HepG2 (cell line): ENCODE measurements around the gene ACOT2. TPM values are rescaled to one million over a fixed set of nuclear protein-coding genes. Genes with fewer than 3 reads are reported as not detected.

Source experiments
- ATAC-seq: fragments of 200-7000 bp; cut with Tn5 transposase; 3 replicates; pipeline ENCODE4 v1.9.1; 2020; ENCODE audit warnings: mild to moderate bottlenecking, moderate library complexity
- BruUV-seq: library from RNA; stranded (reverse); fragments of 400-500 nt; replicated peaks from 2 replicates; lab custom pipeline; 2021; lab: Mats Ljungman, UMichigan
- CTCF ChIA-PET: fragments of 300-600 bp; formaldehyde crosslinking; extraction: SDS; loops from one replicate; lab custom pipeline; 2021; ENCODE audit warnings: low total read pairs, inconsistent platforms, low intra/inter-chr PET ratio; lab: Yijun Ruan, JAX
- POLR2A ChIA-PET: fragments of 350-600 bp; sonication (Branson Sonifier 250); formaldehyde crosslinking; loops from one replicate; lab custom pipeline; 2020; ENCODE audit warnings: antibody characterized with exemption, inconsistent platforms; lab: Yijun Ruan, JAX
- DNase-seq: peaks from one replicate; pipeline ENCODE4 v3.0.0-alpha.2; 2015; ENCODE audit warnings: low spot score
- FAIRE-seq: peaks from 3 replicates; lab custom pipeline; 2011; peaks lifted over from hg19 to GRCh38; lab: Jason Lieb, UNC
- H2AFZ ChIP-seq: one replicate; pipeline ENCODE4 v1.6.1; 2011; ENCODE audit warnings: low read length, inconsistent platforms
- H3K27ac ChIP-seq: fragments of 300-600 bp; 3 replicates; pipeline ENCODE4 v1.8.0; 2011; ENCODE audit warnings: mixed run types, mild to moderate bottlenecking, mixed read lengths, low read length, inconsistent platforms; ENCODE audit not compliant: insufficient read depth; ENCODE audit errors: extremely low read length
- H3K27me3 ChIP-seq, 2 experiments: fragments of 200-600 bp in 1 of 2; 2 replicates in 1 of 2; 3 replicates in 1 of 2; pipeline versions ENCODE4 v1.6.0 to v1.8.0; 2011; ENCODE audit warnings: low read length in 2 of 2, mild to moderate bottlenecking in 2 of 2, moderate library complexity in 2 of 2, inconsistent platforms in 1 of 2; ENCODE audit not compliant: insufficient read depth in 2 of 2, control insufficient read depth in 1 of 2
- H3K36me3 ChIP-seq, 2 experiments: fragments of 200-600 bp in 1 of 2; replicated peaks in 1 of 2; 2 replicates in 1 of 2; 3 replicates in 1 of 2; pipeline versions ENCODE4 v1.5.1 to v1.8.0; 2011; ENCODE audit warnings: low read length in 2 of 2, inconsistent platforms in 1 of 2; ENCODE audit not compliant: insufficient read depth in 2 of 2, control insufficient read depth in 1 of 2
- H3K4me1 ChIP-seq: 2 replicates; pipeline ENCODE4 v1.5.1; 2012; ENCODE audit warnings: low read length, inconsistent platforms; ENCODE audit not compliant: insufficient read depth
- H3K4me2 ChIP-seq: 2 replicates; pipeline ENCODE4 v1.6.0; 2011; ENCODE audit warnings: low read depth, low read length, inconsistent platforms
- H3K4me3 ChIP-seq, 3 experiments: fragments of 200-600 bp in 1 of 3; sonication (generic), shearing (Covaris generic) in 1 of 3; replicated peaks in 1 of 3; 2 replicates each; pipeline ENCODE4 v1.5.1; 2011 to 2016; ENCODE audit warnings: low read length in 3 of 3, inconsistent platforms in 2 of 3, low read depth in 2 of 3, mild to moderate bottlenecking in 2 of 3, control low read depth in 1 of 3, mixed read lengths in 1 of 3; ENCODE audit not compliant: insufficient read depth in 1 of 3
- H3K79me2 ChIP-seq: one replicate; pipeline ENCODE4 v1.6.1; 2011; ENCODE audit warnings: low read length, inconsistent platforms; ENCODE audit not compliant: insufficient read depth
- H3K9ac ChIP-seq: 2 replicates; pipeline ENCODE4 v1.6.0; 2011; ENCODE audit warnings: mild to moderate bottlenecking, low read depth, low read length, inconsistent platforms; ENCODE audit not compliant: insufficient read depth
- H3K9me3 ChIP-seq: 2 replicates; pipeline ENCODE4 v1.5.1; 2012; ENCODE audit warnings: mild to moderate bottlenecking, low read length
- H4K20me1 ChIP-seq: 2 replicates; pipeline ENCODE4 v1.6.0; 2011; ENCODE audit warnings: inconsistent platforms, mild to moderate bottlenecking, low read length, moderate library complexity; ENCODE audit not compliant: insufficient read depth
- CCDC6 ChIP-seq: sonication (generic); formaldehyde crosslinking; IDR thresholded peaks from 2 replicates; pipeline ENCODE4 v1.8.1; 2022; ENCODE audit warnings: mild to moderate bottlenecking, missing genetic modification reagents, moderate library complexity
- ETV6 ChIP-seq: sonication (generic); formaldehyde crosslinking; conservative IDR thresholded peaks from 2 replicates; pipeline ENCODE4 v1.4.0; 2020; ENCODE audit warnings: missing genetic modification reagents
- FOXO1 ChIP-seq: sonication (generic); formaldehyde crosslinking; IDR thresholded peaks from 2 replicates; pipeline ENCODE4 v1.4.0; 2020; ENCODE audit warnings: missing genetic modification reagents
- PAWR ChIP-seq: sonication (generic); formaldehyde crosslinking; IDR thresholded peaks from 2 replicates; pipeline ENCODE4 v1.4.0; 2020; ENCODE audit warnings: missing genetic modification reagents, mild to moderate bottlenecking, borderline replicate concordance
- PITX1 ChIP-seq: sonication (generic); formaldehyde crosslinking; IDR thresholded peaks from 2 replicates; pipeline ENCODE4 v1.5.1; 2020; ENCODE audit warnings: mild to moderate bottlenecking, missing genetic modification reagents
- TAF15 ChIP-seq: fragments of 200-400 bp; formaldehyde crosslinking; IDR thresholded peaks from one replicate; pipeline ENCODE4 v1.6.1; 2018; ENCODE audit warnings: mild to moderate bottlenecking, low read depth, low read length; ENCODE audit not compliant: poor library complexity, severe bottlenecking
- ZNF317 ChIP-seq: sonication (generic); formaldehyde crosslinking; IDR thresholded peaks from 2 replicates; pipeline ENCODE4 v1.5.0; 2020; ENCODE audit warnings: mild to moderate bottlenecking, missing genetic modification reagents
- ZNF619 ChIP-seq: sonication (generic); formaldehyde crosslinking; IDR thresholded peaks from 2 replicates; pipeline ENCODE4 v1.4.0; 2020; ENCODE audit warnings: mild to moderate bottlenecking, missing genetic modification reagents
- ZNF782 ChIP-seq: sonication (generic); formaldehyde crosslinking; IDR thresholded peaks from 2 replicates; pipeline ENCODE4 v1.4.0; 2020; ENCODE audit warnings: missing genetic modification reagents, mild to moderate bottlenecking, borderline replicate concordance
- ZSCAN12 ChIP-seq: sonication (generic); formaldehyde crosslinking; IDR thresholded peaks from 2 replicates; pipeline ENCODE4 v1.9.0; 2021; ENCODE audit warnings: mild to moderate bottlenecking, missing genetic modification reagents
- WGBS: methylation state at CpG from one replicate; pipeline ENCODE4 v1.1.6; 2017; ENCODE audit warnings: low lambda C conversion rate; 5-methylcytosine and 5-hydroxymethylcytosine counted together
- in situ Hi-C: cut with HindIII; loops from 2 replicates; pipeline ENCODE4 v1.10.0; 2017; ENCODE audit warnings: low pct_unique_long_range_greater_than_20kb; ENCODE audit not compliant: extremely low pct_ligation_motif_present
- intact Hi-C: fragments of 100-400 bp; cut with micrococcal nuclease; formaldehyde crosslinking; loops from one replicate; pipeline ENCODE4 v1.10.0; 2022; ENCODE audit not compliant: unreplicated experiment
- polyA plus RNA-seq, 8 experiments: library from polyadenylated mRNA; depleted of rRNA in 3 of 8; stranded (reverse) in 7 of 8; unstranded in 1 of 8; fragments of >200 nt; fragmentation: Illumina TruSeq in 4 of 8; extraction: Trizol in 4 of 8; gene quantifications; 2 replicates each; pipeline versions ENCODE4 v1.2.1 to v1.2.3, GENCODE V29; 2011 to 2016; ENCODE audit warnings: low read depth in 4 of 8, missing spikeins in 1 of 8, mixed read lengths in 1 of 8; ENCODE audit not compliant: insufficient read depth in 1 of 8
- total RNA-seq, 5 experiments: library from RNA; depleted of rRNA; stranded (reverse); fragments of >200 nt; fragmentation: Illumina TruSeq; extraction: Trizol; gene quantifications; 2 replicates each; pipeline ENCODE4 v1.2.3, GENCODE V29; 2016; ENCODE audit warnings: low read depth in 1 of 5
- TF ChIP-seq, protein P1 (sequence below): sonication (generic); formaldehyde crosslinking; IDR thresholded peaks from 2 replicates; pipeline ENCODE4 v1.8.0; 2022; ENCODE audit warnings: missing genetic modification reagents, low read depth, mild to moderate bottlenecking, borderline replicate concordance
- TF ChIP-seq, protein P2 (sequence below): sonication (generic); formaldehyde crosslinking; IDR thresholded peaks from 2 replicates; pipeline ENCODE4 v1.5.1; 2020; ENCODE audit warnings: missing genetic modification reagents, mild to moderate bottlenecking, borderline replicate concordance
- TF ChIP-seq, protein P3 (sequence below): IDR thresholded peaks from 2 replicates; pipeline ENCODE4 v1.6.1; 2016; ENCODE audit warnings: low read depth

Gene ACOT2
- total and polyA plus RNA-seq, 2 of the 13 experiments (the other 11 are each of a cell fraction or from before 2014, with no cell fraction given), result 60.0 to 110 TPM

DNA sequence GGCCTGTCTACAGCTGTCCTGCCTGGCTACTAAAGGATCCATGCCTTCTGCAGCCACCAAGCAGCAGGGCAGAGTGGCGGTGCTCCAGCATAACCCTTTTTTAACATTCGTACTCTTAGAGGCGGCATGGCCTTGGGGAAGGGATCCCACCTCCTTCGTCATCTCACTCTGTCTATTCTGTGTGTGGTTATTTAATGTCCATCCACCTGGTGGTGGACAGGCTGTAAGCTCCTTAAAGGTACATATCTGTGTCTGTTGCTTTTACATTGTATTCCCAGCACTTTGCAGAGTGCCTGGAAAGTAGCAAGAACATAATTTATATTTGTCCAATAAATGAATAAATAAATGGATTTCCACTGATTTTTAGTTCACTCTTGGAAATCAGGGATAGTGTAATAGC is 47.8 kb upstream of the ACOT2 start (continued):
- TF ChIP-seq ZNF317 (CRISPR knock-in tag) (no peak), CCDC6 (no peak), ETV6 (CRISPR knock-in tag) (no peak)
- TF ChIP-seq, protein P1, sequence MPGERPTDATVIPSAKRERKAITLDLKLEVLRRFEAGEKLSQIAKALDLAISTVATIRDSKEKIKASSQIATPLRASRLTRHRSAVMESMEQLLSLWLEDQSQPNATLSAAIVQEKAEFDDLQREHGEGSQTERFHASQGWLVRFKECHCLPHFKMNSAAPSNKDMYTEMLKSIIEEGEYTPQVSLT (CRISPR knock-in tag), result no peak

DNA sequence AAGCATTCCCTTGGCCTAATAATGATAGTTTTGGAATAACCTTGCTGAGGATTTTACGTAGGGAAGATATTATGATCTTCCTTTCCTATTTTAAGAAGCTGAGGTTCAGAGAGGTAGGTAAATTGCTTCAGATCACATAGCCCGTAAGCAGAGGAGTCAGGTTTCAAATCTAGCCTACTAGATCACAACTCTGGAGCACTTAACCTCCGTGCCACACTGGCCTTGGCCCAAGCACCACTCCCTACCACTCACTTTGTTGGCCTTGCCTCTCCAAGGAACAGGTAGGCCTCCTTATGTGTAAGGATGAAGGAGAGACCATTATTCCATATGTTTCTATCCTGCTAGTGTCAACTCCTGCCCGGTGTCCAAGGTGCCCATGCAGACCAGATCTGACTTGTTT is 44.5 kb upstream of the ACOT2 start:
- Histone ChIP-seq H4K20me1 (no peaks in the 10 kb centered on the region), H3K27me3 (no peaks in the 10 kb centered on the region), H3K4me1 (peaks cover 34% of the 10 kb centered on the region), H3K79me2 (no peaks in the 10 kb centered on the region), H3K27ac (no peak overlapping the region), H3K36me3 (no peaks in the 10 kb centered on the region), H2AFZ (no peak overlapping the region), H3K9me3 (no peaks in the 10 kb centered on the region), H3K4me3 (no peak overlapping the region), H3K9ac (no peak overlapping the region), H3K4me2 (no peak overlapping the region)
- TF ChIP-seq, protein P2, sequence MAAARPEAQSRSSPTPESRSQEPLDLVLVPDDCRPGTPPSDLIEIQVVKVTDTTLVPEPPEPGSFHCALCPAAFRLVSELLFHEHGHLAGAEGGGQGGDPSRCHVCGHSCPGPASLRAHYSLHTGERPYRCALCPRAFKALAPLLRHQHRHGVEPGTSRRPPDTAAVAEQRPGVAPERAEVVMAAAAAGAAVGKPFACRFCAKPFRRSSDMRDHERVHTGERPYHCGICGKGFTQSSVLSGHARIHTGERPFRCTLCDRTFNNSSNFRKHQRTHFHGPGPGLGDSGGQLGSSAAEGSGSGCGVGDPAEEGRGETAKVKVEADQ, result no peak
- TF ChIP-seq PITX1 (CRISPR knock-in tag), result no peak
- TF ChIP-seq PAWR (CRISPR knock-in tag), result no peak
- TF ChIP-seq TAF15, result no peak
- TF ChIP-seq ZNF782 (CRISPR knock-in tag), result no peak
- no peak for TF ChIP-seq FOXO1 (CRISPR knock-in tag)
- TF ChIP-seq, protein P3, sequence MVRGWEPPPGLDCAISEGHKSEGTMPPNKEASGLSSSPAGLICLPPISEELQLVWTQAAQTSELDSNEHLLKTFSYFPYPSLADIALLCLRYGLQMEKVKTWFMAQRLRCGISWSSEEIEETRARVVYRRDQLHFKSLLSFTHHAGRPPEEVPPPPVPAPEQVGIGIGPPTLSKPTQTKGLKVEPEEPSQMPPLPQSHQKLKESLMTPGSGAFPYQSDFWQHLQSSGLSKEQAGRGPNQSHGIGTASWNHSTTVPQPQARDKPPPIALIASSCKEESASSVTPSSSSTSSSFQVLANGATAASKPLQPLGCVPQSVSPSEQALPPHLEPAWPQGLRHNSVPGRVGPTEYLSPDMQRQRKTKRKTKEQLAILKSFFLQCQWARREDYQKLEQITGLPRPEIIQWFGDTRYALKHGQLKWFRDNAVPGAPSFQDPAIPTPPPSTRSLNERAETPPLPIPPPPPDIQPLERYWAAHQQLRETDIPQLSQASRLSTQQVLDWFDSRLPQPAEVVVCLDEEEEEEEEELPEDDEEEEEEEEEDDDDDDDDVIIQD (CRISPR knock-in tag), result no peak
- no peak for TF ChIP-seq ZSCAN12 (CRISPR knock-in tag)
- no peak for TF ChIP-seq ZNF619 (CRISPR knock-in tag)
- in situ Hi-C loops, result no loop called here
- intact Hi-C loops, result no loop called here
- no peak for DNase-seq
- ChIA-PET POLR2A (interaction anchor here (0.7 kb wide), 1 partner anchor 13 kb away, joined by 4 read pairs; no protein-coding TSS in a partner anchor), CTCF (no interaction called here)
- ATAC-seq, result no peak
- 73% methylated on average over 4 of the region's 4 CpGs for WGBS
- FAIRE-seq, result no peak
- no TSS peak for BruUV-seq
